HEK293T (cell line): ENCODE measurements around the gene ZNF764.
A peak's percentile ranks its signal among the peaks of the same experiment; 100 is the strongest.
"Not testable (repeated sequence)": the region's sequence is repeated elsewhere in the genome, so short reads cannot be mapped to it uniquely, and the experiment has no call there.

Source experiments
- CTCF ChIA-PET: fragments of 350-600 bp; formaldehyde crosslinking; extraction: SDS; loops from one replicate; lab custom pipeline; 2021; ENCODE audit warnings: antibody characterized with exemption, inconsistent platforms; lab: Yijun Ruan, JAX
- POLR2A ChIA-PET: fragments of 350-600 bp; formaldehyde crosslinking; extraction: SDS; loops from one replicate; lab custom pipeline; 2020; ENCODE audit warnings: antibody characterized with exemption, inconsistent platforms; lab: Yijun Ruan, JAX
- DNase-seq: peaks from one replicate; pipeline ENCODE4 v3.0.0; 2012; ENCODE audit warnings: mixed read lengths; ENCODE audit errors: extremely low spot score
- ARNT ChIP-seq: fragments of 450-650 bp; IDR thresholded peaks from 2 replicates; pipeline ENCODE4 v1.6.1; 2017; ENCODE audit warnings: mild to moderate bottlenecking
- BHLHE40 ChIP-seq: fragments of 450-650 bp; IDR thresholded peaks from 2 replicates; pipeline ENCODE4 v1.6.1; 2016; ENCODE audit warnings: mild to moderate bottlenecking, moderate library complexity, borderline replicate concordance
- CTBP1 ChIP-seq: fragments of 450-650 bp; IDR thresholded peaks from 2 replicates; pipeline ENCODE4 v1.6.1; 2016; ENCODE audit warnings: borderline replicate concordance
- ELF4 ChIP-seq: fragments of 450-650 bp; IDR thresholded peaks from 2 replicates; pipeline ENCODE4 v1.6.1; 2017; ENCODE audit warnings: antibody characterized with exemption
- FOXA1 ChIP-seq: fragments of 450-650 bp; IDR thresholded peaks from 2 replicates; pipeline ENCODE4 v1.6.1; 2016; ENCODE audit warnings: mild to moderate bottlenecking
- FOXK2 ChIP-seq: fragments of 450-650 bp; IDR thresholded peaks from 2 replicates; pipeline ENCODE4 v1.6.1; 2016; ENCODE audit warnings: mild to moderate bottlenecking
- FOXM1 ChIP-seq: fragments of 450-650 bp; IDR thresholded peaks from 2 replicates; pipeline ENCODE4 v1.6.1; 2017; ENCODE audit warnings: mild to moderate bottlenecking, borderline replicate concordance
- HDGF ChIP-seq: fragments of 450-650 bp; IDR thresholded peaks from 2 replicates; pipeline ENCODE4 v1.6.1; 2017; ENCODE audit warnings: antibody characterized with exemption, borderline replicate concordance
- L3MBTL2 ChIP-seq: fragments of 450-650 bp; conservative IDR thresholded peaks from 2 replicates; pipeline ENCODE4 v1.6.1; 2016; ENCODE audit warnings: mild to moderate bottlenecking
- LEF1 ChIP-seq: fragments of 450-650 bp; IDR thresholded peaks from 2 replicates; pipeline ENCODE4 v1.6.1; 2017; ENCODE audit warnings: mild to moderate bottlenecking, borderline replicate concordance
- NFRKB ChIP-seq: fragments of 450-650 bp; IDR thresholded peaks from 2 replicates; pipeline ENCODE4 v1.6.1; 2016; ENCODE audit warnings: mild to moderate bottlenecking, moderate library complexity
- PKNOX1 ChIP-seq: fragments of 450-650 bp; IDR thresholded peaks from 2 replicates; pipeline ENCODE4 v1.6.1; 2016
- SP1 ChIP-seq: fragments of 450-650 bp; IDR thresholded peaks from 2 replicates; pipeline ENCODE4 v1.6.1; 2017
- SUZ12 ChIP-seq: fragments of 450-650 bp; IDR thresholded peaks from 2 replicates; pipeline ENCODE4 v1.6.1; 2016; ENCODE audit warnings: mild to moderate bottlenecking
- TARDBP ChIP-seq: fragments of 450-650 bp; IDR thresholded peaks from 2 replicates; pipeline ENCODE4 v1.6.1; 2016
- ZNF384 ChIP-seq: fragments of 450-650 bp; IDR thresholded peaks from 2 replicates; pipeline ENCODE4 v1.6.1; 2016

ZNF764 gene

GRCh38 chr16:30548416-30549253 is 9.5 kb downstream of the ZNF764 start:
- TF ChIP-seq BHLHE40, result no peak
- TF ChIP-seq FOXK2, result no peak
- TF ChIP-seq FOXA1, result no peak
- CTCF ChIA-PET, result interaction anchor here (1.3 to 1.4 kb wide), 3 partner anchors 10 to 119 kb away, joined by 5 to 6 read pairs (median 5); partner anchors contain the start of genes DCTPP1, ZNF747 and ZNF764
- DNase-seq, result no peak
- POLR2A ChIA-PET, result interaction anchor here (1.3 to 4.0 kb wide), 5 partner anchors 8 to 457 kb away, joined by 3 to 26 read pairs (median 15); partner anchors contain the start of genes TBX6, ZNF688, ZNF747 and ZNF764

GRCh38 chr16:30546115-30546514 is 12.1 kb downstream of the ZNF764 start:
- no peak for DNase-seq
- ChIA-PET POLR2A (interaction anchor here (1.0 to 3.9 kb wide), 4 partner anchors 11 to 64 kb away, joined by 3 to 16 read pairs (median 10); partner anchors contain the start of genes ZNF688, ZNF689, ZNF747 and ZNF764), CTCF (interaction anchor here (0.8 kb wide), 1 partner anchor 11 kb away, joined by 3 read pairs; no protein-coding TSS in a partner anchor)
- TF ChIP-seq SP1 (no peak), NFRKB (no peak), CTBP1 (no peak), BHLHE40 (no peak), FOXM1 (no peak), FOXK2 (no peak), FOXA1 (no peak), TARDBP (no peak), HDGF (no peak), ZNF384 (no peak)

- ChIA-PET CTCF (interaction anchor here (1.1 to 1.6 kb wide), 2 partner anchors 15 to 72 kb away, joined by 4 to 6 read pairs; partner anchors contain the start of gene ZNF764), POLR2A (interaction anchor here (1.6 to 11.3 kb wide), 5 partner anchors 8 to 29 kb away, joined by 4 to 181 read pairs (median 15); partner anchors contain the start of genes ZNF688, ZNF747 and ZNF764)
- DNase-seq, result no peak
- TF ChIP-seq ARNT, result no peak
- TF ChIP-seq ELF4, result no peak
- no peak for TF ChIP-seq L3MBTL2
- no peak for TF ChIP-seq BHLHE40
- TF ChIP-seq FOXK2, result no peak
- no peak for TF ChIP-seq FOXM1
- TF ChIP-seq SP1, result no peak
Measured at GRCh38 chr16:30543067-30543466, 15.1 kb downstream of the ZNF764 start.

- no peak for DNase-seq
- ChIA-PET CTCF (interaction anchor here (1.6 kb wide), 1 partner anchor 16 kb away, joined by 6 read pairs; the partner anchor contains the start of gene ZNF764), POLR2A (interaction anchor here (0.8 to 11.3 kb wide), 8 partner anchors 12 to 164 kb away, joined by 3 to 181 read pairs (median 4); partner anchors contain the start of genes DCTPP1, ZNF688 and ZNF764)
- TF ChIP-seq BHLHE40, result no peak
- 0 out of 2 replicates have a peak, but pooled peaks have one; percentile 17 for TF ChIP-seq HDGF
- TF ChIP-seq FOXA1, result no peak
Measured at GRCh38 chr16:30541502-30542329, 16.5 kb downstream of the ZNF764 start.

DNA sequence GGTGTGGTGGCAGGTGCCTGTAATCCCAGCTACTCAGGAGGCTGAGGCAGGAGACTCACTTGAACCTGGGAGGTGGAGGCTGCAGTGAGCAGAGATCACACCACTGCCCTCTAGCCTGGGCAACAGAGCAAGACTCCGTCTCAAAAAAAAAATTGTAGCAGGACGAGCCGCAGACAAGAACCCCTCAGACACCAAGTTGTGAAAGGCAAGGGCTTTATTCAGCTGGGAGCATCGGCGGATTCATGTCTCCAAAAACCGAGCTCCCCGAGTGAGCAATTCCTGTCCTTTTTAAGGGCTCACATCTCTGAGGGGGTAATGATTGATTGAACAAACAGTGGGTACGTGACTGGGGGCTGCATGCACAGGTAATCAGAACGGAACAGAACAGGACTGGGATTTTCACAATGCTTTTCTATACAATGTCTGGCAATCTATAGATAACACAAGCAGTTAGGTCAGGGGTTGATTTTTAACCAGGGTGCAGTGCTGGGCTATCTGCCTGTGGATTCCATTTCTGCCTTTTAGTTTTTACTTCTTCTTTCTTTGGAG is 17.2 kb downstream of the ZNF764 start:
- DNase-seq, CTCF ChIA-PET: not testable (repeated sequence)
- POLR2A ChIA-PET, result interaction anchor here (0.8 to 11.3 kb wide), 10 partner anchors 9 to 163 kb away, joined by 3 to 181 read pairs (median 4); partner anchors contain the start of genes DCTPP1, ZNF688 and ZNF764

DNA sequence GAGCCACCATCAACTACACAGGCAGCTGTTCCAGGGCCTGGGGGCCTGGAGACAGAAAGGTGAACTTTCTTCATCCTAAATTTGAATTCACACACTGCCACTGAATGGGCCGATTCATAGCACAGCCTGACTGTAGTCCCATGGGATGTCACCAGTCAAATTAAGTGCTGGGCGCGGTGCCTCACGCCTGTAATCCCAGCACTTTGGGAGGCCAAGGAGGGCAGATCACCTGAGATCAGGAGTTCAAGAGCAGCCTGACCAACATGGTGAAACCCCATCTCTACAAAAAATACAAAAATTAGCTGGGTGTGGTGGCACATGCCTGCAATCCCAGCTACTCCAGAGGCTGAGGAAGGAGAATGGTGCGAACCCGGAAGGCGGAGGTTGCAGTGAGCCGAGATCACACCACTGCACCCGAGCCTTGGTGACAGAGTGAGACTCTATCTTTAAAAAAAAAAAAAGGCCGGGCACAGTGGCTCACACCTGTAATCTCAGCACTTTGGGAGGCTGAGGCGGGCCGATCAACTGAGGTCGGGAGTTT is 18.1 kb downstream of the ZNF764 start:
- POLR2A ChIA-PET, result interaction anchor here (0.8 to 11.3 kb wide), 7 partner anchors 10 to 110 kb away, joined by 3 to 181 read pairs (median 3); partner anchors contain the start of genes DCTPP1, ZNF688 and ZNF764
- DNase-seq, CTCF ChIA-PET: not testable (repeated sequence)

DNA sequence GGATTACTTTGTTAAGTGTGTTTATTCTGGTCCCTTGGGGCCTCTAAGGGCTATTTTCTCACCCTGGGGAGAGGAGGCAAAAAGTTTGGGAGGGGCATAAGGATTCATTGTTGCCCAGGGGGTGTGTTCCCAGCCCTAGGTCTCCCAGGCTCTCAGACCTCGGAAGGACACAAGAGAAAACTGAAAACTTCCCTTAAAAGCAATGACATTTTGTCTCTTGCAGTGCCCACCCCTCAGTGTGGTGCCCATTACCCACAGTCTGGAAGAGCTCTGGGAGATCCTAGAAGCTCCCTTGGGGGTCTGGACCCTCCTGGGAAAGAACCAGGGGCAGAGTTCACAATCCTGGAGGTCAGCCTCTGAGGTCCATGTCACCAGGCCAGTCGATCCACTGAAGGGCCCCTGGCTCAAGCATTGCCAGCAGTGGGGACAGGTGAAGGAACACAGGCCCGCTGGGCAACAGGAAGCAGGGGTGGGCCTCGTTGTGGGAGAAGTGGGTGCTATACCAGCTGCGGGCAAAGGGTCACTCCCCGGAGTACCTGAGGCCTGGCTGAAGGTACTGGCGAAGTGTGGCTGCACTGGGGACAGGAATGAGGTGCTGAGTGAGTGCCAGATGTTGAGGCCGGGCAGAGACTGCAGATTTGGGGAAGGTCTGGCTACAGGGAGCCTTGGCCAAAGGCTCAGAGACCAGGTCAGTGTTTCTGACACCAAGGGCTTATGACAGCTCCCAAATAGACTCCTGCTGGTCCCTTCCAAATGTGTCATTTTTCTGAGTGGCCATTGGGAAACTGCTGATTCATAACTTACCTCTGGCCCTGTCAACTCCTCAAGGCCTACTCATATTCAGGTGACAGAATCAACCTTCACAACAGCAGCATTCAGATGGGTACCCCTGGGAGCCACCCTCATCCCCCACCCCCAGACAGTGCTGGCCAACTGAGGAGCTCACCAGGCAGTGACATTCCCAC is 18.9 kb downstream of the ZNF764 start:
- TF ChIP-seq CTBP1 (no peak), ARNT (no peak), SUZ12 (no peak), FOXA1 (no peak), TARDBP (no peak), FOXM1 (no peak), ZNF384 (no peak), SP1 (no peak), HDGF (no peak), L3MBTL2 (no peak), PKNOX1 (no peak), ELF4 (no peak), BHLHE40 (no peak), LEF1 (no peak), FOXK2 (no peak), NFRKB (no peak)
- ChIA-PET POLR2A (interaction anchor here (1.0 to 11.3 kb wide), 5 partner anchors 10 to 109 kb away, joined by 3 to 181 read pairs (median 4); partner anchors contain the start of genes DCTPP1, ZNF688 and ZNF764), CTCF (interaction anchor here (0.5 kb wide), 1 partner anchor 51 kb away, joined by 4 read pairs; no protein-coding TSS in a partner anchor)
- DNase-seq, result no peak

GRCh38 chr16:30536391-30537024 is 21.7 kb downstream of the ZNF764 start:
- ChIA-PET POLR2A (interaction anchor here (0.9 to 11.3 kb wide), 21 partner anchors 7 to 353 kb away, joined by 3 to 181 read pairs (median 12); partner anchors contain the start of genes CORO1A, DCTPP1, FBRS and SEPHS2), CTCF (interaction anchor here (0.6 to 1.9 kb wide), 8 partner anchors 9 to 107 kb away, joined by 3 to 12 read pairs (median 6); partner anchors contain the start of gene DCTPP1)
- DNase-seq, result not testable (repeated sequence)
